ENCODE data around the gene GPR84.

GPR84 gene

GRCh38 chr12:54321363-54321762 is 42.9 kb downstream of the GPR84 start:
- no peak for DNase-seq
